SK-N-SH treated with all-trans-retinoic acid at 6 μM for 48 hours (cell line): ENCODE results near the gene SLC39A3.

ENCODE experiments used
- ATAC-seq: fragments of 200-7000 bp; cut with Tn5 transposase; 3 replicates; pipeline ENCODE4 v1.9.1; 2020; ENCODE audit warnings: mild to moderate bottlenecking, moderate library complexity
- ARNTL ChIP-seq: fragments of 450-650 bp; formaldehyde crosslinking; IDR thresholded peaks from 2 replicates; pipeline ENCODE4 v1.5.0; 2020; ENCODE audit warnings: low read depth, mild to moderate bottlenecking, moderate library complexity, borderline replicate concordance
- BACH2 ChIP-seq: fragments of 250-450 bp; sonication (Bioruptor Pico); IDR thresholded peaks from 2 replicates; pipeline ENCODE4 v1.9.0; 2021; ENCODE audit warnings: mild to moderate bottlenecking, borderline replicate concordance
- CSDC2 ChIP-seq: fragments of 250-450 bp; sonication (Bioruptor Pico); IDR thresholded peaks from 2 replicates; pipeline ENCODE4 v1.5.0; 2020; ENCODE audit warnings: mild to moderate bottlenecking, moderate library complexity
- ESRRG ChIP-seq: fragments of 250-450 bp; sonication (Bioruptor Pico); IDR thresholded peaks from 2 replicates; pipeline ENCODE4 v1.6.1; 2021; ENCODE audit warnings: mild to moderate bottlenecking
- GLIS3 ChIP-seq: fragments of 250-450 bp; sonication (Bioruptor Pico); IDR thresholded peaks from 2 replicates; pipeline ENCODE4 v1.5.0; 2020; ENCODE audit warnings: mild to moderate bottlenecking, moderate library complexity
- ISL1 ChIP-seq: fragments of 250-450 bp; sonication (Bioruptor Pico); IDR thresholded peaks from 2 replicates; pipeline ENCODE4 v2.1.2; 2022; ENCODE audit warnings: mild to moderate bottlenecking, moderate library complexity
- OSR1 ChIP-seq: fragments of 250-450 bp; sonication (Bioruptor Pico); IDR thresholded peaks from 2 replicates; pipeline ENCODE4 v1.8.0; 2022; ENCODE audit warnings: moderate library complexity, mild to moderate bottlenecking, inconsistent platforms
- POU6F1 ChIP-seq: fragments of 250-450 bp; sonication (Bioruptor Pico); IDR thresholded peaks from 2 replicates; pipeline ENCODE4 v1.8.0; 2021; ENCODE audit warnings: low read depth, mild to moderate bottlenecking, moderate library complexity, borderline replicate concordance
- RARB ChIP-seq: fragments of 250-450 bp; sonication (Bioruptor Pico); IDR thresholded peaks from 2 replicates; pipeline ENCODE4 v1.8.0; 2021; ENCODE audit warnings: mild to moderate bottlenecking, moderate library complexity
- SNAI2 ChIP-seq: fragments of 250-450 bp; sonication (Bioruptor Pico); IDR thresholded peaks from 2 replicates; pipeline ENCODE4 v1.5.0; 2020; ENCODE audit warnings: mild to moderate bottlenecking, moderate library complexity
- TCF4 ChIP-seq: fragments of 250-450 bp; sonication (Bioruptor Pico); IDR thresholded peaks from 2 replicates; pipeline ENCODE4 v1.8.0; 2021; ENCODE audit warnings: mild to moderate bottlenecking, moderate library complexity, borderline replicate concordance
- TOX ChIP-seq: fragments of 250-450 bp; sonication (Bioruptor Pico); IDR thresholded peaks from 2 replicates; pipeline ENCODE4 v1.8.0; 2021; ENCODE audit warnings: mild to moderate bottlenecking, moderate library complexity, borderline replicate concordance
- ZC3H10 ChIP-seq: fragments of 250-450 bp; sonication (Bioruptor Pico); IDR thresholded peaks from 2 replicates; pipeline ENCODE4 v1.5.1; 2021; ENCODE audit warnings: mild to moderate bottlenecking, moderate library complexity
- ZFP3 ChIP-seq: fragments of 250-450 bp; sonication (Bioruptor Pico); IDR thresholded peaks from 2 replicates; pipeline ENCODE4 v1.5.0; 2020; ENCODE audit warnings: mild to moderate bottlenecking, moderate library complexity
- ZFP30 ChIP-seq: fragments of 450-650 bp; formaldehyde crosslinking; IDR thresholded peaks from 2 replicates; pipeline ENCODE4 v1.5.0; 2022; ENCODE audit warnings: mild to moderate bottlenecking, moderate library complexity
- ZNF70 ChIP-seq: fragments of 450-650 bp; formaldehyde crosslinking; IDR thresholded peaks from 2 replicates; pipeline ENCODE4 v1.5.0; 2020; ENCODE audit warnings: mild to moderate bottlenecking, moderate library complexity
- ZNF8 ChIP-seq: fragments of 450-650 bp; formaldehyde crosslinking; IDR thresholded peaks from 2 replicates; pipeline ENCODE4 v1.5.0; 2020; ENCODE audit warnings: mild to moderate bottlenecking, moderate library complexity
- TF ChIP-seq, protein P1 (sequence below): fragments of 250-450 bp; sonication (Bioruptor Pico); IDR thresholded peaks from 2 replicates; pipeline ENCODE4 v1.5.0; 2020; ENCODE audit warnings: mild to moderate bottlenecking, moderate library complexity
- TF ChIP-seq, protein P2 (sequence below): fragments of 250-450 bp; sonication (Bioruptor Pico); IDR thresholded peaks from 2 replicates; pipeline ENCODE4 v1.8.0; 2020; ENCODE audit warnings: mild to moderate bottlenecking, moderate library complexity, borderline replicate concordance
- TF ChIP-seq, protein P3 (sequence below): fragments of 250-450 bp; sonication (Bioruptor Pico); IDR thresholded peaks from 2 replicates; pipeline ENCODE4 v1.5.1; 2020; ENCODE audit warnings: low read depth, mild to moderate bottlenecking, moderate library complexity

SLC39A3 gene

DNA sequence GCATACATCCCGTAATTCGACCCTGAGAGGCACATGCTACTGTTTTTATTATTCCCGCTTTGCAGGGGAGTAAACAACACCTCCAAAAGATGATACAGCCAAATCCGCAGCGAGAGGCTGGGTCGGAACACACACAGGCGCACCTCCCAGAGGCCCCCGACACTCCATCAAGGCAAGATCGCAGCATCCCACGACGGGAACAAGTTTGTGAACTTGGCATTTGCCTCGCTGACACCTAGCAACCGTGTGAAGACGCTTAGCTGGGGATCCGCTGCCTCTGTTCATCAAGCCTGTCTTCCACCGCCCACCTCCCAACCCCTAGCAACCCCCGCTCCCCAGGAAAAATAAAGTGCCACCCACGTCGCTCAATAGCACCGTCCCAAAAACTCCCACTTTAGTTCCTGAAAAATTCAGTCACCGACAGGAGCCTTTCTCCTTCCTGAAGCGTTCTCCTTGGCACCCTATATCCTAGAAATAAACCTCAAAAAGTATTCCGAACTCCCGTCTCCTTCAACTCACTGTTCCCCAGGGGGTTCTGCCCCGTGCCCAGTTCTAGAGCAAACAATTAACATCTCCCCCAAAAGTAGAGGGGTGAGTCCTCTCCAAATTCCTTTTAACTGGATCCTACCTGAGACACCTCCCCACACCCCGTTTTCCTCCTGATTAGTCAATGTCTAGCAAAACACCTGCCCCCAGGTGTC, 39.0 kb downstream of the SLC39A3 start (continued):
- TF ChIP-seq, protein P1, sequence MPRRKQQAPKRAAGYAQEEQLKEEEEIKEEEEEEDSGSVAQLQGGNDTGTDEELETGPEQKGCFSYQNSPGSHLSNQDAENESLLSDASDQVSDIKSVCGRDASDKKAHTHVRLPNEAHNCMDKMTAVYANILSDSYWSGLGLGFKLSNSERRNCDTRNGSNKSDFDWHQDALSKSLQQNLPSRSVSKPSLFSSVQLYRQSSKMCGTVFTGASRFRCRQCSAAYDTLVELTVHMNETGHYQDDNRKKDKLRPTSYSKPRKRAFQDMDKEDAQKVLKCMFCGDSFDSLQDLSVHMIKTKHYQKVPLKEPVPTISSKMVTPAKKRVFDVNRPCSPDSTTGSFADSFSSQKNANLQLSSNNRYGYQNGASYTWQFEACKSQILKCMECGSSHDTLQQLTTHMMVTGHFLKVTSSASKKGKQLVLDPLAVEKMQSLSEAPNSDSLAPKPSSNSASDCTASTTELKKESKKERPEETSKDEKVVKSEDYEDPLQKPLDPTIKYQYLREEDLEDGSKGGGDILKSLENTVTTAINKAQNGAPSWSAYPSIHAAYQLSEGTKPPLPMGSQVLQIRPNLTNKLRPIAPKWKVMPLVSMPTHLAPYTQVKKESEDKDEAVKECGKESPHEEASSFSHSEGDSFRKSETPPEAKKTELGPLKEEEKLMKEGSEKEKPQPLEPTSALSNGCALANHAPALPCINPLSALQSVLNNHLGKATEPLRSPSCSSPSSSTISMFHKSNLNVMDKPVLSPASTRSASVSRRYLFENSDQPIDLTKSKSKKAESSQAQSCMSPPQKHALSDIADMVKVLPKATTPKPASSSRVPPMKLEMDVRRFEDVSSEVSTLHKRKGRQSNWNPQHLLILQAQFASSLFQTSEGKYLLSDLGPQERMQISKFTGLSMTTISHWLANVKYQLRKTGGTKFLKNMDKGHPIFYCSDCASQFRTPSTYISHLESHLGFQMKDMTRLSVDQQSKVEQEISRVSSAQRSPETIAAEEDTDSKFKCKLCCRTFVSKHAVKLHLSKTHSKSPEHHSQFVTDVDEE (CRISPR knock-in tag), result no peak
- TF ChIP-seq ISL1 (CRISPR knock-in tag) (no peak), GLIS3 (no peak)

DNA sequence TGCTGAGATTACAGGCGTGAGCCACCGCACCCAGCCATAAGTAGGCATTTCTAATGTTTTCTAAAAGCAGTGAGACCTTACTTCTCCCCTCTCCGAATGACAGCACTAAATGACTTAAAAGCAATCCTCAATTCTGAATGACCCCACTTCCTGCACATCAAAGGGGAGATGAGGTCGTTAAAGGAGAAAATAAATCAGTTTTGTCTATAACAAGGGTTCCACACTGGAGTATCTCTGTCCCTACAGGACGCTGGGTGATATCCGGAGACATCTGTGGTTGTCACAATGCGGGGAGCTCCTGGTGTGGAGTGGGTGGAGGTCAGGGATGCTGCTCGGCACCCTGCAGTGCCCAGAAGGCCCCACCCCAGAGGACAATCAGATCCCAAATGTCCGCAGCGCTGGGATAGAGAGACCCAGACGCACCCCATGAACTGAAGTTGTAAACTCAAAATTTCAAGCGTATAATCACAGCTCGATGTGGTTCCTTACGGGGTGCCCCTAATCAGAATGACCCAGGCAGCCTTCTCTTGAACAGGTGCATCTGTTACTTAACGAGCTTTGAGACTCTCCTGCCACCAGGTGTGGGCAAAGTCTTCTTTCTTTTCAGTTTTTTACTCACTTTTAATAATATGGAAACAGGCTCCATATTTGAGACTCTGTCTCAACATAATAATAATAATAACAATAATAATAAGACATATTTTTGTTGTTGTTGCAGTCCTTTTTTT, 40.2 kb downstream of the SLC39A3 start:
- TF ChIP-seq ESRRG (CRISPR knock-in tag) (no peak), POU6F1 (CRISPR knock-in tag) (no peak), ARNTL (CRISPR knock-in tag) (no peak), ZNF70 (CRISPR knock-in tag) (no peak), BACH2 (CRISPR knock-in tag) (no peak), ZNF8 (CRISPR knock-in tag) (no peak), CSDC2 (CRISPR knock-in tag) (no peak), TCF4 (CRISPR knock-in tag) (no peak), ZC3H10 (CRISPR knock-in tag) (no peak), ISL1 (CRISPR knock-in tag) (no peak), ZFP30 (CRISPR knock-in tag) (no peak), OSR1 (CRISPR knock-in tag) (no peak), TOX (CRISPR knock-in tag) (no peak), SNAI2 (CRISPR knock-in tag) (no peak), RARB (CRISPR knock-in tag) (no peak), ZFP3 (CRISPR knock-in tag) (no peak)
- TF ChIP-seq, protein P2, sequence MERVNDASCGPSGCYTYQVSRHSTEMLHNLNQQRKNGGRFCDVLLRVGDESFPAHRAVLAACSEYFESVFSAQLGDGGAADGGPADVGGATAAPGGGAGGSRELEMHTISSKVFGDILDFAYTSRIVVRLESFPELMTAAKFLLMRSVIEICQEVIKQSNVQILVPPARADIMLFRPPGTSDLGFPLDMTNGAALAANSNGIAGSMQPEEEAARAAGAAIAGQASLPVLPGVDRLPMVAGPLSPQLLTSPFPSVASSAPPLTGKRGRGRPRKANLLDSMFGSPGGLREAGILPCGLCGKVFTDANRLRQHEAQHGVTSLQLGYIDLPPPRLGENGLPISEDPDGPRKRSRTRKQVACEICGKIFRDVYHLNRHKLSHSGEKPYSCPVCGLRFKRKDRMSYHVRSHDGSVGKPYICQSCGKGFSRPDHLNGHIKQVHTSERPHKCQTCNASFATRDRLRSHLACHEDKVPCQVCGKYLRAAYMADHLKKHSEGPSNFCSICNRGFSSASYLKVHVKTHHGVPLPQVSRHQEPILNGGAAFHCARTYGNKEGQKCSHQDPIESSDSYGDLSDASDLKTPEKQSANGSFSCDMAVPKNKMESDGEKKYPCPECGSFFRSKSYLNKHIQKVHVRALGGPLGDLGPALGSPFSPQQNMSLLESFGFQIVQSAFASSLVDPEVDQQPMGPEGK (CRISPR knock-in tag), result no peak
- TF ChIP-seq, protein P3, sequence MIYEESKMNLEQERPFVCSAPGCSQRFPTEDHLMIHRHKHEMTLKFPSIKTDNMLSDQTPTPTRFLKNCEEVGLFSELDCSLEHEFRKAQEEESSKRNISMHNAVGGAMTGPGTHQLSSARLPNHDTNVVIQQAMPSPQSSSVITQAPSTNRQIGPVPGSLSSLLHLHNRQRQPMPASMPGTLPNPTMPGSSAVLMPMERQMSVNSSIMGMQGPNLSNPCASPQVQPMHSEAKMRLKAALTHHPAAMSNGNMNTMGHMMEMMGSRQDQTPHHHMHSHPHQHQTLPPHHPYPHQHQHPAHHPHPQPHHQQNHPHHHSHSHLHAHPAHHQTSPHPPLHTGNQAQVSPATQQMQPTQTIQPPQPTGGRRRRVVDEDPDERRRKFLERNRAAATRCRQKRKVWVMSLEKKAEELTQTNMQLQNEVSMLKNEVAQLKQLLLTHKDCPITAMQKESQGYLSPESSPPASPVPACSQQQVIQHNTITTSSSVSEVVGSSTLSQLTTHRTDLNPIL (CRISPR knock-in tag), result no peak
- TF ChIP-seq, protein P1 (CRISPR knock-in tag), result no peak
- no peak for ATAC-seq
